Stimulated activated CD4-positive, alpha-beta T cell treated with anti-CD3 and anti-CD28 coated beads, Interleukin-4, amount 100 ng/mL, for 48 hours (primary cell): ENCODE data around the gene LAIR1.
"Not testable (repeated sequence)": the region's sequence is repeated elsewhere in the genome, so short reads cannot be mapped to it uniquely, and the experiment has no call there.

Experiments
- DNase-seq, 2 donors: peaks; one replicate each; pipeline ENCODE4 v3.0.0-alpha.2; 2020; ENCODE audit warnings: low read depth in 2 of 2

LAIR1 gene

GRCh38 chr19:54343868-54344267 lies 20.9 kb downstream of the LAIR1 start:
- no peak for DNase-seq

DNA sequence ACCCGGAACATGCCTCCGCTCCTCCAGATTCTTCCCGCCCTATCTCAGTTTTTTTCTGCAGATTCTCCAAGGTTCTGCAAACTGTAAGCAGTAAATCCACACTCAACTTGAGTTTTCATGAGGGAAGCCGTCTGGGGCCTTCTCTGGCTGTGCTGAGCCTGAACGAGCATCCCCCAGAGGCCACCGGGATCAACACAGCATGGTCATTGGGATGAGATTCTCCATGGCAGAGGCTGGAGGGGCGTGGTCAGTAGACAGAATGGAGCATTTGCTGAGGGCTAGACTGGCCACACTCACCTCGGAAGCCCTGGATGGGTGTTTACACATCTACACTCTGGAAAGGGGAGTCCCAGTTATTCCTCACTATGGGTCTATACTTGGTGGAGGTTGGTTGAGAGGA lies 23.4 kb downstream of the LAIR1 start:
- no peak for DNase-seq

DNA sequence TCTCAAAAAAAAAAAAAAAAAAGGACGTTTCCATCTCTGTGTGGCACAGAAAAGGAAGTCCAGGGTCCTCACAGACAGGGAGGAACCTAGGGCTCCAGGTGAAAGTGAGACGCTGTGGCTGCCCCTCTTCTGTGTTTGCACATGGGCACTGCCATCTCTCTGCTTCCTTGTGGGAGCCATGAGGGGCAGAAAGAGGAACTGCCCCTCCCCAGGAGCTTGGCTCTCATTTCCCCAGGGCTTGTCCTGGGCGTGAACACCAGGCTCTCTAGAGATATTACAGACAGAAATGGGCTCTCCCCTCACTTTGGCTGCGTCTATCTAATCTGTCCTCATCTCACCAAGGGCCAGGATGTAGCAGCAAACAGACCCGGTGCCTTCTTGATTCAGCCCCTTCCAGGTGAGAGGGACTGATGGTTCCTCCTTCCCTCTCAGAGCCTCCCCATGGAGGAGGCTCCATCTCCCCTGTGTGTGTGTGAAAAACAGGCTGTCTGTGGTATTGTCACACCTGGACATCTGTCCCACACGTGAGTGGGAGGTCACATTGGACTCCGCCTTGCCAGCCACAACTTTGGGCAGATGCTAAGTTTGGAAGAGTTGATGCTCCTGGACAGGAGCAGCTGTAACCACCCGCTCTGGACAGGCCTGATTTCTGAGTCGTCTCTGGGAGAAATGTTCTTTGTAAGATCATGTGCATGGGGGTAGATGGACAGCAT lies 24.9 kb downstream of the LAIR1 start:
- DNase-seq = no peak

DNA sequence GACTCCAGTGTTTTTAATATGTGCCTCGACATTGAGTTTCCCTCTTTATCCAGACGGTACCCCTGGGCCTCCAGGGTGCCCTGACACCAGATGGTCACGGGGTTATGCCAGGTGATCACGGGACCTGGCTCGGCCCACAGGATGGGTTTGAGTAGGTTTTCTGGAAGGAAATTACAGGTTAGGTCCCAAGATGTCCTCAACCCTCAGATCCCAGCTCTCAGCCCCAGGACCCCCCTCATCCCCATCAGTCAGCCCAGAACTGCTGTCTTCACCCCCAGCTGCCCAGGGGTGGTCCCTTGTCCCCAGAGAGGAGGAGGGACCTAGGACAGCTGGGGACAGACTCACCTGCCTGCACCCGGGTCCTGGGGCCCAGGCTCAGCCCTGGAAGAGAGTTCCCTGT lies 26.2 kb downstream of the LAIR1 start:
- no peak for DNase-seq

GRCh38 chr19:54337858-54338230 lies 26.9 kb downstream of the LAIR1 start:
- no peak for DNase-seq

DNA sequence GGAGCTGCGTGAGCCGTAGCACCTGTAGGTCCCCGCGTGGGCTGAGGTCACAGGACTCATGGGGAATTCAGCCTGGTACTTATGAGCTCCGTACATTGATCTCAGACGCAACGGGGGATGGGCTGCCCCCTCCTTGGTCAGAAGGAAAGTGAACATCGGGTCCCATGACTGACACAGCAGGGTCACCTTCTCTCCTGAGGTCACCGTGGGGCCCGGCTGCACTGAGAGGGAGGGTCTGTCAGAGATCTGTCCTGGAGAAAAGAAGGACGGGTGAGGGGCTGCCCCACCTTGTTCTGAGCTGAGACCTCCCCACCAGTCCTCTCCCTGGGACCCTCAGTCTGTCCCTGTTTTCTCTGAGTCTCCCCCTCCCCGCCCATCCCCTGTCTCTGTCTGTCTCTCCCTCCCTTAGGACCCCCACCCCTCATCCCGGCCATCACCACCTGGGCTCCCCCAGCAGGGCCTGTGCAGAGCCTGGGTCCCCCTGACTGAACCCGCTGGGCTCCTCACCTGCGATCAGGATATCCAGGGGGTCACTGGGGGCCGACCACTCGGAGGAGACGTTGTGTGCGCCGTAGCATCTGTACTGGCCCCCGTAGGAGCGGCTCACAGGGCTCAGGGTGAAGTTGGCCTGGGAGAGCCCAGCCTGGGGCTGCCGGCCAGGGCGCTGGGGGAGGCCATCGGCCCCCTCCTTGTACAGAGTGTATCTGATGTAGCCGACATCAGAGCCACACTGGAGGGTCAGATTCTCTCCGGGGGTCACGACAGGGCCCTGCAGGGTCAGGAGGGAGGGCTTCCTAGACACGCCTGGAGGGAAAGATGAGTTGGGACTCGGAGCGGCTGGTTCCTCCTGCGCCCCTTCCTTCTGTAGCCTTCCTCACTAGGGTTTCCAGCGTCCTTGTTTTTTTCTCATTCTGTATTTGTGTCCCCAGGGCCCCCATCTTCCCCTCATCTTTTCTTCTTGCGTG lies 27.6 kb downstream of the LAIR1 start:
- no peak for DNase-seq

DNA sequence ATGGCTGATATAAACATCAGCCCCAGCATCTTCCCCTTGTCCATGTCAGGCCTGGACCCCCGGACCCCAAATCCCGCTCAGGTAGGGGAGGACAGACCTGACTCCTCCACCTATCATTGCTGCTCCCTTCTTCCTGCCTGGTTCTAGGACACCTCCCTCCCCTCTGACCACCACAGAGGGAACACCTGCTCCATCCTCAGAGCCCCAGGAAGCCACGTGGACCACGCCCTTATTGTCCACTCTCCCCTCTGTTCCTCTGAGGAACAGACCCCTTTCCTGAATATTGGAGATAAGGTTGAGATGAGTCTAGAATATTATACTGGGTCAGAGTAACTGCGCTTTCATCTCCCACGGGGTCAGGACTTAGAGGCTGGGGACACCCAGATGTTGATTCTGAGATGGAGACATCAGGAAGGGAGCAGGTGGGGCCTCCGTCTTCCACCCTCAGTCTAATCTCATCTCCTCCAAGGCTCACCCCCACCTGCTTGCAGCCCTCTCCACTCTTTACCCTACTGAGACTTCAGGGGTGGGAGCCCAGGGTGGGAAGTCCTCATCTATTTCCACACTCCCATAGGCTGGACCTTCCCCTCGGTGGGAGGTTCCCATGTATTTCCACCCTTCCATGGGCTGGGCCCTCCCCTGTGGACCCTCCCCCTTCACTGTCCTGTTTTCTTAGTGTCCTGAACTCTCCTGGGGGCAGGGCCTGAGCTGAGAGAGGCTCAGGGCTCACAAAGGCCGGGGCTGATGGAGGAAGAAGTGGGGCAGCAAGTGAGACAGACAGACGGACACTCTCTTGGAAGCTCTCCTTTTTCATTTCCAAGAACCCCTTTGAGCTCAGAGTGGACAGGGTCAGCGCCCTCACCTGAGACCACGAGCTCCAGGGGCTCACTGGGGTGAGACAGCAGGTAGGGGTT lies 28.5 kb downstream of the LAIR1 start:
- no peak for DNase-seq

DNA sequence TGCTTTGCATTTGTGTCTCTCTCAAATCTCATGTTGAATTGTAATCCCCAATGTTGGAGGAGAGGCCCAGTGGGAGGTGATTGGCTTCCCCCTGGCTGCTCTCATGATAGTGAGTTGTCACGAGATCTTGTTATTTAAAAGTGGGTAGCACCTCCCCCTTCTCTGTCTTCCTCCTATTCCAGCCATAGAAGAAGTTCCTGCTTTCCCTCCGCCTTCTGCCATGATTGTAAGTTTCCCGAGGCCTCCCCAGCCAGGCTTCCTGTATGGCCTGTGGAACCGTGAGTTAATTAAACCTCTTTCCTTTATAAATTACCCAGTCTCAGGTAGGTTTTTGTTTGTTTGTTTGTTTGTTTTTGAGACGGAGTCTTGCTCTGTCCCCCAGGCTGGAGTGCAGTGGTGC lies 29.6 kb downstream of the LAIR1 start:
- DNase-seq = no peak

GRCh38 chr19:54333586-54334298 lies 31.0 kb downstream of the LAIR1 start:
- no peak for DNase-seq

DNA sequence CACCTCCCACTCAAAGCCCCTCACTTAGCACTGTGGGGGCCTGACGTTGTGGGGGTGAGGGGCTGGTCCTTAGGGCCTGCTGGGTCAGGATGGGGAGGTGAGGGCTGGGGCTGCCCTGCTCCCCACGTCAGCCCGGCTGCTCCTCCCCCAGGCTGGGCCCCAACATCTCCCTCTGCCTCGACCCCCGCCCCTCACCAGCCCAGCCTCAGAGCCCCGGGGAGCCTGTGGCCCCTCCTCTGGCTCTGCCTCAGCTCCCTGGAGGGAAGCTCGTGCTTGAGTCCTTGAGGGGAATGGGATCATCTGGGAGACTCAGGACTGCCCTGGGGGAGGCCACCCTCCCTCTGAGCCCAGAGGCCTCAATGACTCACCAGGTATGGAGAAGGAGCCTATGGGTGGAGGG lies 32.6 kb downstream of the LAIR1 start:
- DNase-seq = no peak

- DNase-seq = no peak
Measured at GRCh38 chr19:54331626-54332025, 33.1 kb downstream of the LAIR1 start.

DNA sequence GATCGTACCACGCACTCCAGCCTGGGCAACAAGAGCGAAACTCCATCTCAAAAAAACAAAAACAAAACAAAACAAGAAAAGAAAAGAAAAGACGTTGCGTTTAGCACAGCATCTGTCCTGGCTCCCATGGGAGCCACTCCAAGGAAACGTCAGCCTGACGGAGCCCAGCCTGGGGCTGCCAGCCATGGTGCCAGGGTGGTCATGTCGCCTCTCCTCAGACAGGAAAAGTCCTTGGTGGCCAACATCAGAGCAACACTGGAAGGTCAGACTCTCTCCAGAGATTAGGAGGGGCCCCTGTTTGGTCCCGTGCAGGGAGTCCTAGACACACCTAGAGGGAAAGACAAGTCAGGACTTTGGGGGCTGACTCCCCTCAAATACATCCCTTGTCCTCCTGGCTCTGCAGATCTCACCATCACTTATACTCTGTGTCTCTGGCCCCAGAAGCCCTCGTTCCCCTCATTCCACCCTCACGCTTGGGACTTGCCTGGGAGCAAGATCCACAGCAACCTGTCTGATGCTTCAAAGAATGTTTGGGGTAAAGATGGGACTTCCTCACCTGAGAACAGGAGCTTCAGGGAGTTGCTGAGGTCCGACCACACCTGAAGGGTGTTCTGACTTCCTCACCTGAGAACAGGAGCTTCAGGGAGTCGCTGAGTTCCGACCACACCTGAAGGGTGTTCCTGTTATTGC lies 35.1 kb downstream of the LAIR1 start:
- DNase-seq = no peak

GRCh38 chr19:54328781-54329180 lies 36.0 kb downstream of the LAIR1 start:
- not testable (repeated sequence) for DNase-seq

- no peak for DNase-seq
Measured at GRCh38 chr19:54325631-54326030, 39.1 kb downstream of the LAIR1 start.

GRCh38 chr19:54325194-54325621 lies 39.5 kb downstream of the LAIR1 start:
- peak; percentile 16 to 22 for DNase-seq

- DNase-seq = no peak
Measured at GRCh38 chr19:54324071-54324470, 40.7 kb downstream of the LAIR1 start.

DNA sequence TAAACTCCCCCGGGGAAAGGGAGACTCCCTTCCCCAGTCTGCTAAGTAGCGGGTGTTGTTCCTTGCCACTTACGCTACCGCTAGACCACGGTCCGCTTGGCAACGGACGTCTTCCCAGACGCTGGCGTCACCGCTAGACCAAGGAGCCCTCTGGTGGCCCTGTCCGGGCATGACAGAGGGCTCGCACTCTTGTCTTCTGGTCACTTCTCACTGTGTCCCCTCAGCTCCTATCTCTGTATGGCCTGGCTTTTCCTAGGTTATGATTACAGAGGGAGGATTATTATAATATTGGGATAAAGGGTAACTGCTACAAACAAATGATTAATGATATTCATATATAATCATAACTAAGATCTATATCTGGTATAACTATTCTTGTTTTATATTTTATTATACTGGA lies 41.8 kb downstream of the LAIR1 start:
- not testable (repeated sequence) for DNase-seq

DNA sequence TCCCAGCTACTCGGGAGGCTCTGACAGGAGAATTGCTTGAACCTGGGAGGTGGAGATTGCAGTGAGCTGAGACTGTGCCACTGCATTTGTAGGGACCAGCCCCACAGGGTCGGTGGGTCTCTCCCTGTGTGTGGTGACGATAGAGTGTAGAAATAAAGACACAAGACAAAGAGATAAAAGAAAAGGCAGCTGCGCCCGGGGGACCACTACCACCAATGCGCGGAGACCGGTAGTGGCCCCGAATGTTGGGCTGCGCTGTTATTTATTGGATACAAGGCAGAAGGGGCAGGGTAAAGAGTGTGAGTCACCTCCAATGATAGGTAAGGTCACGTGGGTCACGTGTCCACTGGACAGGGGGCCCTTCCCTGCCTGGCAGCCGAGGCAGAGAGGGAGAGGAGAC lies 42.4 kb downstream of the LAIR1 start:
- DNase-seq = not testable (repeated sequence)

- DNase-seq = no peak
Measured at GRCh38 chr19:54319892-54320670, 44.6 kb downstream of the LAIR1 start.

DNA sequence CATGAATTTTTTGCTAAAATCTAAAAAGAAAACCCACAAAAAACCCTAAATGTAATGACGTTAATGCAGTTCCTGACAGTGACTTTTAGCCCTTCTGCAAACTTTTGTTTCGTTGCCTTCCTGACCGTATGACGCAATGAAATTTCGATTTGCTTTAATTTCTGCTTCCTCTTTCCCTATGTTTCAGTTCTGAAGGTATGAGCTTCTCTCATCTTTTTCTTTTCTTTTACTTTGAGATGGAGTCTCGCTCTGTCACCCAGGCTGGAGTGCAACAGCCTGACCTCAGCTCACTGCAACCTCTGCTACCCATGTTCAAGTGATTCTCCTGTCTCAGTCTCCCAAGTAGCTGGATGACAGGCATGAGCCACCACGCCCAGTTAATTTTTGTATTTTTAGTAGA lies 45.7 kb downstream of the LAIR1 start:
- DNase-seq = no peak
